LNCaP clone FGC (cell line): ENCODE measurements around the gene RGS7.

ENCODE experiments used
- DNase-seq: peaks from one replicate; pipeline ENCODE4 v3.0.0-alpha.2; 2011; ENCODE audit warnings: low read depth
- H3K4me3 ChIP-seq: 2 replicates; pipeline ENCODE4 v1.5.1; 2011; ENCODE audit warnings: mild to moderate bottlenecking, low read depth, low read length, control low read depth
- TF ChIP-seq, protein P1 (sequence below): IDR thresholded peaks from 2 replicates; pipeline ENCODE4 v1.5.1; 2012; ENCODE audit warnings: mild to moderate bottlenecking; ENCODE audit not compliant: control insufficient read depth, insufficient read depth; ENCODE audit errors: extremely low read depth

The RGS7 gene

DNA sequence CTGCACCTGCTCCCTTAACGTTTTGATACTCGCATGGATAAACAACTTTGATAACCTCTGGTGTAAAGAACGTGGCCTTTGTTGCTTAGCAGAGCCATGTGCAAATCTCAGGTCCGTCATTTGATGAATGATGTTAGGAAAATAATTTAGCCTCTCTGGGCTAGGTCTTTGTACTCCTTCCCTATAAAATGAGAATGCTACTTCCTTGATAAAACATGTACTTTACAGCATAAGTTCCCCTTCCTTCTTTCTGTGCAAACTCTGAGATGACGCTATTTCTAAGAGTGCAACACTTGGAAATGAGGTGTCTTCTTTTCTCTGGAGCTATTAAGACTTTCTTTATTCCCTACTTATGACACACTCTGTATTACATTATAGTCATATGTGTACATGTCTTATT lies 243.4 kb downstream of the RGS7 start:
- DNase-seq = no peak

GRCh38 chr1:241109039-241109438 lies 248.0 kb downstream of the RGS7 start:
- H3K4me3 ChIP-seq = no peak overlapping the region
- no peak for DNase-seq
- TF ChIP-seq, protein P1, sequence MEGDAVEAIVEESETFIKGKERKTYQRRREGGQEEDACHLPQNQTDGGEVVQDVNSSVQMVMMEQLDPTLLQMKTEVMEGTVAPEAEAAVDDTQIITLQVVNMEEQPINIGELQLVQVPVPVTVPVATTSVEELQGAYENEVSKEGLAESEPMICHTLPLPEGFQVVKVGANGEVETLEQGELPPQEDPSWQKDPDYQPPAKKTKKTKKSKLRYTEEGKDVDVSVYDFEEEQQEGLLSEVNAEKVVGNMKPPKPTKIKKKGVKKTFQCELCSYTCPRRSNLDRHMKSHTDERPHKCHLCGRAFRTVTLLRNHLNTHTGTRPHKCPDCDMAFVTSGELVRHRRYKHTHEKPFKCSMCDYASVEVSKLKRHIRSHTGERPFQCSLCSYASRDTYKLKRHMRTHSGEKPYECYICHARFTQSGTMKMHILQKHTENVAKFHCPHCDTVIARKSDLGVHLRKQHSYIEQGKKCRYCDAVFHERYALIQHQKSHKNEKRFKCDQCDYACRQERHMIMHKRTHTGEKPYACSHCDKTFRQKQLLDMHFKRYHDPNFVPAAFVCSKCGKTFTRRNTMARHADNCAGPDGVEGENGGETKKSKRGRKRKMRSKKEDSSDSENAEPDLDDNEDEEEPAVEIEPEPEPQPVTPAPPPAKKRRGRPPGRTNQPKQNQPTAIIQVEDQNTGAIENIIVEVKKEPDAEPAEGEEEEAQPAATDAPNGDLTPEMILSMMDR = no peak

More for the DNA sequence above, 243.4 kb downstream of the RGS7 start:
- TF ChIP-seq, protein P1 = no peak
- H3K4me3 ChIP-seq = no peak overlapping the region

GRCh38 chr1:241105147-241105546 lies 251.9 kb downstream of the RGS7 start:
- TF ChIP-seq, protein P1 = no peak
- no peak for DNase-seq
- no peak overlapping the region for H3K4me3 ChIP-seq

GRCh38 chr1:241102664-241103063 lies 254.3 kb downstream of the RGS7 start:
- DNase-seq = no peak
- H3K4me3 ChIP-seq = no peak overlapping the region
- TF ChIP-seq, protein P1 = no peak

GRCh38 chr1:241101622-241102021 lies 255.4 kb downstream of the RGS7 start:
- TF ChIP-seq, protein P1 = no peak
- H3K4me3 ChIP-seq = no peak overlapping the region
- DNase-seq = no peak

DNA sequence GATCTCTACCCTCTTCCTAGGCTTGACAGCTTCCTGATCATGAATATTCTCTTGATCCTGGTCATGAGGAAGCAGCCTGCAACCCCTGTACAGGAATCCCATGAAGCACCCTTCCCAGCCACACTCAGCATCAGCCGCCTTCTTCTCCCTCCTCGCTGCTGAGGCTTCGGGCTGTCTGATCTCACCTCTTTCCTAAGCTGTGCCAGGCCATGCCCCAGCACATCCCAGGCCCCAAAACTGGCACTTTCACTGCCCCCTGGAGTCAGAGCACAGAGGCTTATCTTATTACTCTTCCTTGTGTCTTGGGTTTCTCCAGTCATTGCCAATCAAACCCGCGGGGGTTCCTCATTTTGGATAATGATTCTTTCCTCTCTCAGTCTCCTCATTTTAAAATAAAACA lies 259.5 kb downstream of the RGS7 start:
- H3K4me3 ChIP-seq = no peak overlapping the region
- TF ChIP-seq, protein P1 = no peak
- no peak for DNase-seq

- TF ChIP-seq, protein P1 = no peak
- H3K4me3 ChIP-seq = no peak overlapping the region
- no peak for DNase-seq
These were observed 260.0 kb downstream of the RGS7 start for GRCh38 chr1:241096982-241097381.
